K562 (cell line): ENCODE results near the gene MRRF. TPM values are rescaled to one million over a fixed set of nuclear protein-coding genes. Genes with fewer than 3 reads are reported as not detected.
A peak's percentile ranks its signal among the peaks of the same experiment; 100 is the strongest.

Experiments
- ATAC-seq: fragments of 200-7000 bp; cut with Tn5 transposase; 3 replicates; pipeline ENCODE4 v1.9.1; 2020; ENCODE audit warnings: moderate library complexity
- BruUV-seq: library from RNA; stranded (reverse); fragments of 400-500 nt; replicated peaks from 2 replicates; lab custom pipeline; 2021; lab: Mats Ljungman, UMichigan
- CTCF ChIA-PET: fragments of 300-600 bp; formaldehyde crosslinking; extraction: SDS; loops from one replicate; lab custom pipeline; 2021; ENCODE audit warnings: low intra/inter-chr PET ratio; lab: Yijun Ruan, JAX
- POLR2A ChIA-PET: fragments of 300-600, 350-650 bp; sonication (Branson Sonifier 250); formaldehyde crosslinking; extraction: SDS; loops from one replicate; lab custom pipeline; 2021; ENCODE audit warnings: antibody characterized with exemption, inconsistent platforms; lab: Yijun Ruan, JAX
- DNase-seq, 4 experiments: peaks; one replicate each; pipeline versions ENCODE4 v3.0.0 to v3.0.0-alpha.2; 2011 to 2018; ENCODE audit warnings: low spot score in 3 of 4, mixed read lengths in 3 of 4; ENCODE audit errors: extremely low read depth in 1 of 4
- FAIRE-seq: peaks from 2 replicates; lab custom pipeline; 2011; peaks lifted over from hg19 to GRCh38; lab: Jason Lieb, UNC
- H2AFZ ChIP-seq: 2 replicates; pipeline ENCODE4 v1.6.0; 2011; ENCODE audit warnings: low read depth, low read length, control low read depth, inconsistent platforms
- H3K27ac ChIP-seq: fragments of 200-600 bp; 3 replicates; pipeline ENCODE4 v1.8.0; 2011; ENCODE audit warnings: low read depth, mild to moderate bottlenecking, control low read depth, inconsistent platforms, low read length, moderate library complexity, mixed read lengths; ENCODE audit errors: extremely low read depth
- H3K27me3 ChIP-seq, 2 experiments: fragments of 300-600 bp in 1 of 2; 2 replicates in 1 of 2; 3 replicates in 1 of 2; pipeline versions ENCODE4 v1.6.0 to v1.8.0; 2011; ENCODE audit warnings: inconsistent platforms in 2 of 2, low read length in 2 of 2, mild to moderate bottlenecking in 1 of 2, mixed read lengths in 1 of 2, moderate library complexity in 1 of 2; ENCODE audit not compliant: control insufficient read depth in 2 of 2, insufficient read depth in 2 of 2
- H3K36me3 ChIP-seq: fragments of 300-600 bp; 3 replicates; pipeline ENCODE4 v1.8.0; 2011; ENCODE audit warnings: mild to moderate bottlenecking, low read length, inconsistent platforms; ENCODE audit not compliant: control insufficient read depth, insufficient read depth
- H3K4me1 ChIP-seq, 2 experiments: fragments of 200-600 bp in 1 of 2; replicated peaks in 1 of 2; 2 replicates in 1 of 2; 3 replicates in 1 of 2; pipeline versions ENCODE4 v1.5.1 to v1.8.0; 2011; ENCODE audit warnings: inconsistent platforms in 2 of 2, low read length in 2 of 2, mild to moderate bottlenecking in 1 of 2, mixed read lengths in 1 of 2, moderate library complexity in 1 of 2; ENCODE audit not compliant: control insufficient read depth in 2 of 2, insufficient read depth in 2 of 2
- H3K4me2 ChIP-seq: 2 replicates; pipeline ENCODE4 v1.6.1; 2011; ENCODE audit warnings: low read length, control low read depth, inconsistent platforms, mixed read lengths; ENCODE audit not compliant: insufficient read depth
- H3K4me3 ChIP-seq: fragments of 200-600 bp; sonication (generic), shearing (Covaris generic); 2 replicates; pipeline ENCODE4 v1.5.1; 2016; ENCODE audit warnings: control low read depth, inconsistent platforms
- H3K79me2 ChIP-seq: fragments of 200-600 bp; 3 replicates; pipeline ENCODE4 v1.8.0; 2011; ENCODE audit warnings: low read length, inconsistent platforms; ENCODE audit not compliant: control insufficient read depth, insufficient read depth
- H3K9ac ChIP-seq, 2 experiments: 2 replicates each; pipeline versions ENCODE4 v1.6.0 to v1.6.1; 2011; ENCODE audit warnings: low read depth in 2 of 2, low read length in 2 of 2, control low read depth in 1 of 2, inconsistent platforms in 1 of 2, mild to moderate bottlenecking in 1 of 2, mixed read lengths in 1 of 2; ENCODE audit not compliant: insufficient read depth in 1 of 2
- H3K9me1 ChIP-seq: one replicate; pipeline ENCODE4 v1.6.0; 2011; ENCODE audit warnings: inconsistent platforms, mild to moderate bottlenecking, low read length, moderate library complexity; ENCODE audit not compliant: control insufficient read depth, insufficient read depth
- H3K9me3 ChIP-seq: replicated peaks from 2 replicates; pipeline ENCODE4 v1.5.1; 2011; ENCODE audit warnings: low read depth, low read length, inconsistent platforms; ENCODE audit not compliant: control insufficient read depth, insufficient read depth
- H4K20me1 ChIP-seq: replicated peaks from 2 replicates; pipeline ENCODE4 v1.6.1; 2011; ENCODE audit warnings: low read length, inconsistent platforms, mixed read lengths; ENCODE audit not compliant: control insufficient read depth, insufficient read depth
- CBFB ChIP-seq: sonication (generic); formaldehyde crosslinking; IDR thresholded peaks from 2 replicates; pipeline ENCODE4 v1.4.0; 2020; ENCODE audit warnings: mild to moderate bottlenecking, missing genetic modification reagents
- EP300 ChIP-seq: IDR thresholded peaks from 2 replicates; pipeline ENCODE4 v1.6.1; 2012; ENCODE audit warnings: low read length, improper control_type of control experiment
- GABPA ChIP-seq: fragments of 200-800 bp; sonication (Bioruptor generic); conservative IDR thresholded peaks from 2 replicates; pipeline ENCODE4 v1.6.1; 2016; ENCODE audit warnings: low read depth, missing genetic modification characterization, missing compliant biosample characterization
- MAFF ChIP-seq: IDR thresholded peaks from 2 replicates; pipeline ENCODE4 v1.6.1; 2012; ENCODE audit warnings: low read length, improper control_type of control experiment
- MNT ChIP-seq, 2 experiments: fragments of 450-650 bp; conservative IDR thresholded peaks; 2 replicates each; pipeline ENCODE4 v1.6.1; 2017; ENCODE audit warnings: mild to moderate bottlenecking in 2 of 2, moderate library complexity in 2 of 2
- MYC ChIP-seq, 2 experiments: fragments of 250-450 bp in 1 of 2; sonication (Bioruptor Pico) in 1 of 2; IDR thresholded peaks; 2 replicates each; pipeline versions ENCODE4 v1.5.1 to v1.6.1; 2012 to 2021; ENCODE audit warnings: low read depth in 2 of 2, borderline replicate concordance in 1 of 2, improper control_type of control experiment in 1 of 2, low read length in 1 of 2, mild to moderate bottlenecking in 1 of 2, moderate library complexity in 1 of 2
- NRF1 ChIP-seq, 2 experiments: fragments of 450-650 bp; IDR thresholded peaks in 1 of 2; conservative IDR thresholded peaks in 1 of 2; 2 replicates each; pipeline ENCODE4 v1.6.1; 2014; ENCODE audit warnings: mild to moderate bottlenecking in 2 of 2
- ZNF639 ChIP-seq, 2 experiments: fragments of 200-800 bp in 1 of 2; sonication (Bioruptor generic) in 1 of 2; sonication (generic) in 1 of 2; formaldehyde crosslinking in 1 of 2; IDR thresholded peaks in 1 of 2; conservative IDR thresholded peaks in 1 of 2; 2 replicates each; pipeline versions ENCODE4 v1.5.0 to v1.6.1; 2016 to 2020; ENCODE audit warnings: missing compliant biosample characterization in 1 of 2, missing genetic modification characterization in 1 of 2, missing genetic modification reagents in 1 of 2
- WGBS: fragments of 100-300 bp; shearing (Covaris generic); methylation state at CpG from one replicate; pipeline ENCODE4 v1.1.6; 2016; ENCODE audit warnings: low coverage, mixed read lengths; ENCODE audit not compliant: insufficient coverage; ENCODE audit errors: missing lambda C conversion rate; 5-methylcytosine and 5-hydroxymethylcytosine counted together
- in situ Hi-C: fragments of 300-500 bp; cut with MboI; formaldehyde crosslinking; loops from 4 replicates; pipeline ENCODE4 v1.15.0; 2018; ENCODE audit warnings: inconsistent platforms, mixed read lengths
- intact Hi-C: fragments of 100-400 bp; cut with micrococcal nuclease; formaldehyde crosslinking; loops from 2 replicates; pipeline ENCODE4 v1.14.2; 2022
- polyA plus RNA-seq, 8 experiments: library from polyadenylated mRNA; depleted of rRNA in 4 of 8; stranded (reverse) in 5 of 8; unstranded in 3 of 8; fragments of >200 nt; fragmentation: Nextera tagmentation in 2 of 8; fragmentation: Illumina TruSeq in 1 of 8; extraction: Ambion mirVana in 2 of 8; extraction: Trizol in 1 of 8; gene quantifications; 2 replicates each; pipeline versions ENCODE4 v1.2.1 to v1.2.3, GENCODE V29; 2011 to 2014; ENCODE audit warnings: inconsistent platforms in 1 of 8, missing spikeins in 1 of 8
- total RNA-seq, 7 experiments: library from RNA; depleted of rRNA in 6 of 7; stranded (reverse); fragments of >200 nt in 6 of 7; fragmentation: Illumina TruSeq in 2 of 7; extraction: Trizol in 2 of 7; gene quantifications; 2 replicates each; pipeline versions ENCODE4 v1.2.1 to v1.2.3, GENCODE V29; 2011 to 2021; ENCODE audit warnings: low replicate concordance in 1 of 7

Gene MRRF
- total and polyA plus RNA-seq, 9 of the 15 experiments (the other 6 are each of a cell fraction or from before 2014, with no cell fraction given), result 55.0 to 105 (median 81.2) TPM

- TF ChIP-seq MNT (conservative IDR thresholded peaks at IDR 0.05) (0 out of 4 replicates have a peak, but pooled peaks of 1 of the 2 experiments have one; percentile 45), NRF1 (conservative IDR thresholded peaks at IDR 0.05 in 1 of 2, IDR thresholded peaks at IDR 0.05 in 1 of 2) (peak; percentile 49 to 52)
These were observed 110.3 kb downstream of the MRRF start (continued) for GRCh38 chr9:122374885-122375420.

GRCh38 chr9:122376796-122377195 lies 112.1 kb downstream of the MRRF start:
- in situ Hi-C loops, result loop anchor here (10.0 kb wide), 1 partner anchor 68 kb away; no protein-coding TSS in a partner anchor
- Histone ChIP-seq H3K4me3 (no peak overlapping the region), H3K4me2 (peak overlapping the region; percentile 74), H3K9ac (peak overlapping the region; percentile 59 to 89; a peak in 3 of 4 replicates)
- intact Hi-C loops, result no loop called here
- TF ChIP-seq GABPA (0 out of 2 replicates have a peak, but pooled peaks have one; percentile 4), EP300 (0 out of 2 replicates have a peak, but pooled peaks have one; percentile 10), MYC (IDR thresholded peaks at IDR 0.05; ENCODE audit: low read depth, low read length) (no peak), MYC (CRISPR knock-in tag; IDR thresholded peaks at IDR 0.05; ENCODE audit: borderline replicate concordance, low read depth) (0 out of 2 replicates have a peak, but pooled peaks have one; percentile 12), MAFF (no peak), ZNF639 (CRISPR knock-in tag; conservative IDR thresholded peaks at IDR 0.05 in 1 of 2, IDR thresholded peaks at IDR 0.05 in 1 of 2) (peak in 1 of 2 experiments; percentile 22; a peak in 1 of 4 replicates), CBFB (no peak)
- TF ChIP-seq, all 486 proteins: peak for 4
- CTCF ChIA-PET, result no interaction called here
- H3K9me3 ChIP-seq, result peaks cover 16% of the 10 kb centered on the region
- H3K4me1 ChIP-seq, result peaks cover 48 to 58% of the 10 kb centered on the region in 2 experiments
- POLR2A ChIA-PET, result interaction anchor here (0.6 to 2.5 kb wide), 5 partner anchors 11 to 440 kb away, joined by 3 to 12 read pairs (median 3); no protein-coding TSS in a partner anchor
- no peaks in the 10 kb centered on the region; the same call in 2 of the 3 replicates for H3K36me3 ChIP-seq
- BruUV-seq, result no TSS peak
- H3K9me1 ChIP-seq, result peaks cover 10% of the 10 kb centered on the region
- H4K20me1 ChIP-seq, result no peaks in the 10 kb centered on the region
- H3K79me2 ChIP-seq, result no peaks in the 10 kb centered on the region; the same call in 2 of the 3 replicates
- ATAC-seq (no peak), FAIRE-seq (no peak), DNase-seq (peak in 2 of 4 experiments; percentile 30)
- 83% methylated on average over 1 of the region's 1 CpG for WGBS
- peak overlapping the region; percentile 78 for H2AFZ ChIP-seq
- no peaks in the 10 kb centered on the region for H3K27me3 ChIP-seq
- peak overlapping the region; percentile 76 for H3K27ac ChIP-seq
